Measurements from ENCODE around the gene TMEM222.

TMEM222 gene

GRCh38 chr1:27342778-27343638, 21.0 kb downstream of the TMEM222 start:
- no peak for DNase-seq

- no peak for DNase-seq
Observed at GRCh38 chr1:27343639-27344025, 21.7 kb downstream of the TMEM222 start.

GRCh38 chr1:27345272-27345671, 23.3 kb downstream of the TMEM222 start:
- no peak for DNase-seq

GRCh38 chr1:27346357-27346756, 24.4 kb downstream of the TMEM222 start:
- no peak for DNase-seq

- DNase-seq: no peak
Observed at GRCh38 chr1:27346991-27347624, 25.1 kb downstream of the TMEM222 start.

- no peak for DNase-seq
Observed at GRCh38 chr1:27348861-27349783, 27.2 kb downstream of the TMEM222 start.

GRCh38 chr1:27349784-27350662, 28.1 kb downstream of the TMEM222 start:
- no peak for DNase-seq

- no peak for DNase-seq
Observed at GRCh38 chr1:27350663-27351540, 28.9 kb downstream of the TMEM222 start.

- DNase-seq: no peak
Observed at GRCh38 chr1:27351541-27352107, 29.7 kb downstream of the TMEM222 start.

- DNase-seq: no peak
Observed at GRCh38 chr1:27353166-27353565, 31.2 kb downstream of the TMEM222 start.

GRCh38 chr1:27353629-27354028, 31.7 kb downstream of the TMEM222 start:
- no peak for DNase-seq

- no peak for DNase-seq
Observed at GRCh38 chr1:27355683-27356082, 33.7 kb downstream of the TMEM222 start.

GRCh38 chr1:27356277-27356618, 34.3 kb downstream of the TMEM222 start:
- DNase-seq: no peak

- DNase-seq: no peak
Observed at GRCh38 chr1:27356619-27357280, 34.8 kb downstream of the TMEM222 start.

- no peak for DNase-seq
Observed at GRCh38 chr1:27357281-27358037, 35.5 kb downstream of the TMEM222 start.

- no peak for DNase-seq
Observed at GRCh38 chr1:27358038-27358927, 36.3 kb downstream of the TMEM222 start.

- no peak for DNase-seq
Observed at GRCh38 chr1:27358928-27359313, 37.0 kb downstream of the TMEM222 start.

- DNase-seq: no peak
Observed at GRCh38 chr1:27359822-27360158, 37.8 kb downstream of the TMEM222 start.

Measured in NCI-H2081 treated with DMSO at 0.1 percent for 48 hours (cell line).